Small intestine (tissue), 16 donors: ENCODE results near the gene REN. TPM values are rescaled to one million over a fixed set of nuclear protein-coding genes. Genes with fewer than 3 reads are reported as not detected.

Source experiments
- DNase-seq, 2 donors: peaks; one replicate each; pipeline versions ENCODE4 v3.0.0 to v3.0.0-alpha.2; 2013
- FAIRE-seq: peaks from 2 replicates; lab custom pipeline; 2012; peaks lifted over from hg19 to GRCh38; lab: Jason Lieb, UNC
- H3K27ac ChIP-seq, 3 donors: one replicate each; pipeline ENCODE4 v1.5.1; 2013; ENCODE audit warnings: low read length in 2 of 3, mild to moderate bottlenecking in 2 of 3, control low read depth in 1 of 3, inconsistent platforms in 1 of 3, low read depth in 1 of 3, moderate library complexity in 1 of 3
- H3K27me3 ChIP-seq, 3 donors: one replicate each; pipeline ENCODE4 v1.6.1; 2013; ENCODE audit warnings: low read length in 3 of 3, inconsistent platforms in 1 of 3; ENCODE audit not compliant: control insufficient read depth in 3 of 3, insufficient read depth in 3 of 3
- H3K36me3 ChIP-seq, 3 donors: one replicate each; pipeline ENCODE4 v1.6.1; 2013; ENCODE audit warnings: low read length in 3 of 3, inconsistent platforms in 1 of 3, low read depth in 1 of 3, mild to moderate bottlenecking in 1 of 3, moderate library complexity in 1 of 3; ENCODE audit not compliant: control insufficient read depth in 3 of 3, insufficient read depth in 2 of 3
- H3K4me1 ChIP-seq, 3 donors: one replicate each; pipeline ENCODE4 v1.6.1; 2013; ENCODE audit warnings: low read length in 2 of 3, inconsistent platforms in 1 of 3, low read depth in 1 of 3, mild to moderate bottlenecking in 1 of 3, moderate library complexity in 1 of 3; ENCODE audit not compliant: control insufficient read depth in 3 of 3, insufficient read depth in 2 of 3
- H3K4me3 ChIP-seq, 3 donors: one replicate each; pipeline ENCODE4 v1.5.1; 2013; ENCODE audit warnings: low read length in 3 of 3, control low read depth in 1 of 3, inconsistent platforms in 1 of 3, low read depth in 1 of 3, mild to moderate bottlenecking in 1 of 3, moderate library complexity in 1 of 3
- H3K9me3 ChIP-seq, 2 donors: one replicate each; pipeline ENCODE4 v1.6.1; 2013; ENCODE audit warnings: low read depth in 1 of 2, low read length in 1 of 2; ENCODE audit not compliant: control insufficient read depth in 2 of 2, insufficient read depth in 1 of 2
- WGBS, 3 donors: extraction: QIAGEN DNeasy Blood & Tissue Kit; methylation state at CpG; one replicate each; pipeline ENCODE4 v1.1.7; 2013; 5-methylcytosine and 5-hydroxymethylcytosine counted together
- long read RNA-seq, 10 donors: transcript quantifications; one replicate each; lab custom pipeline, GENCODE V29; 2026
- polyA plus RNA-seq, 4 donors: library from polyadenylated mRNA; stranded (reverse) in 3 of 4; unstranded in 1 of 4; fragments of 200-250 nt in 3 of 4; fragments of 120-200 nt in 1 of 4; gene quantifications; one replicate each; pipeline versions ENCODE4 v1.2.1 to v1.2.3, GENCODE V29; 2013
- donor health status: healthy with polysubstance abuse.
- donor health status: control.
- donor health status: control.
- donor health status: Bipolar disorder and iron deficiency.
- donor health status: healthy.

The REN gene
- polyA plus RNA-seq: 100 to 1,000 TPM in 1 of 4 donors, under 1 TPM in 1, not detected in 2; 0.04 to 418 TPM
- long read RNA-seq, donor 1: 0 reads
- long read RNA-seq, donor 2: 0 reads
- long read RNA-seq, donor 3: 0 reads
- long read RNA-seq, donor 4: 0 reads
- long read RNA-seq, donor 5: 0 reads
- long read RNA-seq, donor 6: 0 reads
- long read RNA-seq, donor 7: 0 reads
- long read RNA-seq, donor 8: 0 reads
- long read RNA-seq, donor 9: 0 reads
- long read RNA-seq, donor 10: 0 reads

GRCh38 chr1:204166219-204166618, at the start of gene REN:
Gene REN (minus strand): TSS chr1:204166337. CDS start chr1:204166293, 44 bp downstream.
- Histone ChIP-seq H3K36me3 (no peaks in the 10 kb centered on the region), H3K9me3 (peaks cover 0 to 10% of the 10 kb centered on the region in 2 donors), H3K4me1 (peaks cover 0 to 6% (median 0%) of the 10 kb centered on the region in 3 donors), H3K4me3 (no peak within 1 kb of the TSS), H3K27ac (no peak within 1 kb of the TSS), H3K27me3 (no peaks in the 10 kb centered on the region)
- no peak for DNase-seq
- WGBS, 3 donors: 49 to 55% (median 51%) methylated on average over 5 of the region's 5 CpGs
- no peak for FAIRE-seq

GRCh38 chr1:204213668-204214662, 47.8 kb upstream of the REN start, which contains the start of gene GOLT1A:
Gene GOLT1A (minus strand): TSS chr1:204213988. CDS start chr1:204213906, 82 bp downstream.
- peak within 1 kb of the TSS in 2 of 3 donors; percentile 51 to 71 for H3K4me3 ChIP-seq
- H3K36me3 ChIP-seq: peaks cover 0 to 18% (median 0%) of the 10 kb centered on the region in 3 donors
- H3K27me3 ChIP-seq: peaks cover 0 to 2% (median 0%) of the 10 kb centered on the region in 3 donors
- peaks cover 0 to 24% (median 0%) of the 10 kb centered on the region in 3 donors for H3K4me1 ChIP-seq
- WGBS, 3 donors: 14 to 19% (median 14%) methylated on average over 41 of the region's 41 CpGs
- no peak for FAIRE-seq
- DNase-seq: peak; percentile 94 to 96
- H3K9me3 ChIP-seq: no peaks in the 10 kb centered on the region
- H3K27ac ChIP-seq: peak within 1 kb of the TSS; percentile 38 to 86 (median 51)

GRCh38 chr1:204212715-204213114, 46.6 kb upstream of the REN start:
- Histone ChIP-seq H3K9me3 (no peaks in the 10 kb centered on the region), H3K4me1 (peaks cover 0 to 24% (median 0%) of the 10 kb centered on the region in 3 donors), H3K27me3 (peaks cover 0 to 2% (median 0%) of the 10 kb centered on the region in 3 donors), H3K36me3 (peaks cover 0 to 13% (median 0%) of the 10 kb centered on the region in 3 donors), H3K4me3 (peak overlapping the region in 2 of 3 donors; percentile 51 to 71), H3K27ac (peak overlapping the region in 1 of 3 donors; percentile 86)
- 86 to 88% (median 87%) methylated on average over 3 of the region's 3 CpGs for WGBS, 3 donors
- no peak for DNase-seq
- FAIRE-seq: no peak

GRCh38 chr1:204211046-204211445, 44.9 kb upstream of the REN start:
- Histone ChIP-seq H3K27me3 (peaks cover 0 to 2% (median 0%) of the 10 kb centered on the region in 3 donors), H3K36me3 (peaks cover 0 to 9% (median 0%) of the 10 kb centered on the region in 3 donors), H3K4me1 (peaks cover 0 to 28% (median 0%) of the 10 kb centered on the region in 3 donors), H3K9me3 (no peaks in the 10 kb centered on the region), H3K27ac (peak overlapping the region in 1 of 3 donors; percentile 54), H3K4me3 (no peak overlapping the region)
- 78 to 85% (median 85%) methylated on average over 7 of the region's 7 CpGs for WGBS, 3 donors
- peak in 1 of 2 donors; percentile 52 for DNase-seq
- FAIRE-seq: no peak

GRCh38 chr1:204207136-204207616, 41.0 kb upstream of the REN start:
- Histone ChIP-seq H3K27me3 (no peaks in the 10 kb centered on the region), H3K27ac (no peak overlapping the region), H3K36me3 (peaks cover 0 to 22% (median 0%) of the 10 kb centered on the region in 3 donors), H3K4me1 (peaks cover 0 to 21% (median 0%) of the 10 kb centered on the region in 3 donors), H3K4me3 (no peak overlapping the region), H3K9me3 (no peaks in the 10 kb centered on the region)
- DNase-seq: peak; percentile 56 to 80
- FAIRE-seq: no peak
- WGBS, 3 donors: 17 to 19% (median 18%) methylated on average over 13 of the region's 13 CpGs

- DNase-seq (no peak), FAIRE-seq (no peak)
- Histone ChIP-seq H3K36me3 (peaks cover 0 to 32% (median 0%) of the 10 kb centered on the region in 3 donors), H3K4me3 (no peak overlapping the region), H3K9me3 (no peaks in the 10 kb centered on the region), H3K27me3 (no peaks in the 10 kb centered on the region), H3K4me1 (peaks cover 0 to 10% (median 0%) of the 10 kb centered on the region in 3 donors), H3K27ac (no peak overlapping the region)
- 52 to 58% (median 55%) methylated on average over 2 of the region's 2 CpGs for WGBS, 3 donors
Measured at GRCh38 chr1:204206121-204206520, 40.0 kb upstream of the REN start.

- Histone ChIP-seq H3K4me3 (no peak overlapping the region), H3K27ac (no peak overlapping the region), H3K36me3 (peaks cover 0 to 36% (median 0%) of the 10 kb centered on the region in 3 donors), H3K4me1 (peaks cover 0 to 7% (median 0%) of the 10 kb centered on the region in 3 donors), H3K9me3 (no peaks in the 10 kb centered on the region), H3K27me3 (no peaks in the 10 kb centered on the region)
- no peak for FAIRE-seq
- DNase-seq: no peak
Measured at GRCh38 chr1:204205486-204205885, 39.3 kb upstream of the REN start.

GRCh38 chr1:204204944-204205343, 38.8 kb upstream of the REN start:
- no peaks in the 10 kb centered on the region for H3K27me3 ChIP-seq
- no peak for DNase-seq
- H3K4me1 ChIP-seq: peaks cover 0 to 10% (median 0%) of the 10 kb centered on the region in 3 donors
- FAIRE-seq: no peak
- 72 to 87% (median 87%) methylated on average over 2 of the region's 2 CpGs for WGBS, 3 donors
- no peaks in the 10 kb centered on the region for H3K9me3 ChIP-seq
- H3K4me3 ChIP-seq: no peak overlapping the region
- H3K27ac ChIP-seq: no peak overlapping the region
- peaks cover 0 to 36% (median 0%) of the 10 kb centered on the region in 3 donors for H3K36me3 ChIP-seq
